Right lung (tissue), 5 donors: ENCODE results near the gene LRCH2. TPM values are rescaled to one million over a fixed set of nuclear protein-coding genes. Genes with fewer than 3 reads are reported as not detected.
"Not testable (repeated sequence)": the region's sequence is repeated elsewhere in the genome, so short reads cannot be mapped to it uniquely, and the experiment has no call there.

Source experiments
- DNase-seq, 2 donors: peaks; one replicate each; pipeline ENCODE4 v3.0.0-alpha.2; 2013
- polyA plus RNA-seq, 5 donors: library from polyadenylated mRNA; unstranded; fragments of 120-200 nt; gene quantifications; one replicate each; pipeline versions ENCODE4 v1.2.1 to v1.2.3, GENCODE V29; 2013; ENCODE audit warnings: inconsistent platforms in 1 of 5, low replicate concordance in 1 of 5; ENCODE audit not compliant: insufficient read length in 5 of 5, insufficient read depth in 1 of 5

LRCH2 gene
- polyA plus RNA-seq, 5 donors: 10.9 to 20.1 (median 17.5) TPM

DNA sequence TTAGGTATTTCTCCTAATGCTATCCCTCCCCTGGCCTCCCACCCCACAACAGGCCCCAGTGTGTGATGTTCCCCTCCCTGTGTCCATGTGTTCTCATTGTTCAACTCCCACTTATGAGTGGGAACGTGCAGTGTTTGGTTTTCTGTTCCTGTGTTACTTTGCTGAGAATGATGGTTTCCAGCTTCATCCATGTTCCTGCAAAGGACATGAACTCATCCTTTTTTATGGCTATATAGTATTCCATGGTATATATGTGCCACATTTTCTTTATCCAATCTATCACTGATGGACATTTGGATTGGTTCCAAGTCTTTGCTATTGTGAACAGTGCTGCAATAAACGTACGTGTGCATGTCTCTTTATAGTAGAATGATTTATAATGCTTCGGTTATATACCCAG is 16.6 kb downstream of the LRCH2 start:
- DNase-seq: not testable (repeated sequence)

DNA sequence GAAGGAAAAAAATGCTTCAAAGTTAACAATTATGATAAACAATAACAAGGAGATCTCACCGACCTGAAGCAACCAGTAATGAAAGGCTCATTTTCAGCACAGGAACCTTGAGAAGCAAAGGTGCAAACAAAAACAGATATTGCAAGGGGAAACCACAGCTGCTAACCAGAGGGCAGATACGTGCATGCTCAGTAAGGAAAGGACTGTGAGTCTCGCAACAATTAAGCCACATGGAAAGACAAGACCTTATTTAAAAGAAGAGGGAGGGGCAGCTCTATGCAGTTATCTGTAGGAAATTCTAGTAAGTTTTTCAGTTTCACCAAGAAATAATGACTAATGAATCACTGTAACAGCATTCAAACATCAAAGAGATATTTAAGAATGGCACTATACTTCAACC is 19.3 kb downstream of the LRCH2 start:
- DNase-seq: no peak

DNA sequence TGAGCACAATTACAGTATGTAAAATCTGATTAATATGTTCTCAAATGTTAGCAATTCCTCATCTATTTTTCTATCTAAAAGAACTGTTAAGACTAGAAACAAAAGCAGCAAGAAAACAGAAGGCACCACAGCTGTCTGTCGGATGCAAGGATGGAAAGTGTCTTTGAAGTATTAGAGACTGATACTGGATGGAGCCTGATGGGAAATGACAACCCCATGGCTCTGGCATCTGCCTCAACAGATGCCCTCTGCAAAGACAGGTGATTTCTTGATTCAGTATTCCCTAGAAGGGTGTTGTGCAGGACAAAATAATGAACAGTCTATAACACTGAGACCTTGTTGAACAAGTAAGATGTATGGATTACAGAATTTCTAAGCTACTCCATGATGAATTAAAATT is 19.7 kb downstream of the LRCH2 start:
- DNase-seq: no peak

- not testable (repeated sequence) for DNase-seq
Observed at GRCh38 chrX:115209547-115209946, 24.3 kb downstream of the LRCH2 start.

DNA sequence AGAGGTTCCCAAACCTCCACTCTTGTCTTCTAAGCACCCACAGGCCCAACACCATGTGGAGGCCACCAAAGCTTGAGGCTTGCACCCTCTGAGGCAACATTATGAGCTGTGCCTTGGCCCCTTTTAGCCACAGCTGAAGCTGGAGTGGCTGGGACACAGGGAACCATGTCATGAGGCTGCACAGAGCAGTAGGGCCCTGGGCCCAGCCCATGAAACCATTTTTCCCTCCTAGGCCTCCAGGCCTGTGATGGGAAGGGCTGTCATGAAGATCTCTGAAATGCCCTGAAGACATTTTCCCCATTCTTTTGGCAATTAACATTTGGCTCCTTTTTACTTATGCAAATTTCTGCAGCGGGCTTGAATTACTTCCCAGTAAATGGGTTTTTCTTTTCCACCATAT is 29.9 kb downstream of the LRCH2 start:
- DNase-seq: no peak

DNA sequence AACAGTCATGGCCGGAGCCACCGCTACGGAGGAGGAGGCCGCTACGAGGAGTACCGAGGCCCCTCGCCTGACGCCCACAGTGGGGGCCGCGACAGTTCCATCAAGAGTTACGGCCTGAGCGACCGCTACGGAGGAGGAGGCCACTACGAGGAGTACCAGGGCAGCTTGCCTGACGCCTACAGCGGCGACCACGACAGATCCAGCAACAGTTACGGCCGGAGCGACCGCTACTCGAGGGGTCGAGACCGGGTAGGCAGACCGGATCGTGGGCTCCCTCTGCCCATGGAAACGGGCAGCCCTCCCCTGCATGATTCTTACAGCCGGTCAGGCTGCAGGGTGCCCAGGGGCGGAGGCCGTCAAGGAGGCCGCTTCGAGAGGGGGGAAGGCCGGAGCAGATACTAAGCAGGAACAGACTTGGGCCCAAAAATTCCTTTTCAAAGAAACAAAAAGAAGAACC is 41.6 kb downstream of the LRCH2 start:
- DNase-seq: no peak

- DNase-seq: no peak
Observed at GRCh38 chrX:115191490-115192243, 42.2 kb downstream of the LRCH2 start.

DNA sequence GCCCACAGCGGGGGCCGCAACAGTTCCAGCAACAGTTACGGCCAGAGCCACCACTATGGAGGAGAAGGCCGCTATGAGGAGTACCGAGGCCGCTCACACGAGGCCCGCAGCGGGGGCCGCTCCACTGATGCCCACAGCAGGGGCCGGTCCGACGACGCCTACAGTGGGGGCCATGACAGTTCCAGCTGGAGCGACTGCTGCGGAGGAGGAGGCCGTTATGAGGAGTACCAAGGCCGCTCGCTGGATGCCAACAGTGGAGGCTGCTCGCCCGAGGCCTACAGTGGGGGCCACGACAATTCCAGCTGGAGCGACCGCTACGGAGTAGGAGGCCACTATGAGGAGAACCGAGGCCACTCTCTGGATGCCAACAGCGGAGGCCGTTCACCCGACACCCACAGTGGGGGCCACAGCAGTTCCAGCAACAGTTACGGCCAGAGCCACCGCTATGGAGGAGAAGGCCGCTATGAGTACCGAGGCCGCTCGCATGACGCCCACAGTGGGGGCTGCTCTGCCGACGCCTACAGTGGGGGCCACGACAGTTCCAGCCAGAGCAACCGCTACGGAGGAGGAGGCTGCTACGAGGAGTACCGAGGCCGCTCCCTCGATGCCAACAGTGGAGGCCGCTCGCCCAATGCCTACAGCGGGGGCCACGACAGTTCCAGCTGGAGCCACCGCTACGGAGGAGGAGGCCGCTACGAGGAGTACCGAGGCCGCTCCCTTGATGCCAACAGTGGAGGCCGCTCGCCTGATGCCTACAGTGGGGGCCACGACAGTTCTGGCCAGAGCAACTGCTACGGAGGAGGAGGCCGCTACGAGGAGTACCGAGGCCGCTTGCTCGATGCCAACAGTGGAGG is 43.0 kb downstream of the LRCH2 start:
- DNase-seq: no peak

DNA sequence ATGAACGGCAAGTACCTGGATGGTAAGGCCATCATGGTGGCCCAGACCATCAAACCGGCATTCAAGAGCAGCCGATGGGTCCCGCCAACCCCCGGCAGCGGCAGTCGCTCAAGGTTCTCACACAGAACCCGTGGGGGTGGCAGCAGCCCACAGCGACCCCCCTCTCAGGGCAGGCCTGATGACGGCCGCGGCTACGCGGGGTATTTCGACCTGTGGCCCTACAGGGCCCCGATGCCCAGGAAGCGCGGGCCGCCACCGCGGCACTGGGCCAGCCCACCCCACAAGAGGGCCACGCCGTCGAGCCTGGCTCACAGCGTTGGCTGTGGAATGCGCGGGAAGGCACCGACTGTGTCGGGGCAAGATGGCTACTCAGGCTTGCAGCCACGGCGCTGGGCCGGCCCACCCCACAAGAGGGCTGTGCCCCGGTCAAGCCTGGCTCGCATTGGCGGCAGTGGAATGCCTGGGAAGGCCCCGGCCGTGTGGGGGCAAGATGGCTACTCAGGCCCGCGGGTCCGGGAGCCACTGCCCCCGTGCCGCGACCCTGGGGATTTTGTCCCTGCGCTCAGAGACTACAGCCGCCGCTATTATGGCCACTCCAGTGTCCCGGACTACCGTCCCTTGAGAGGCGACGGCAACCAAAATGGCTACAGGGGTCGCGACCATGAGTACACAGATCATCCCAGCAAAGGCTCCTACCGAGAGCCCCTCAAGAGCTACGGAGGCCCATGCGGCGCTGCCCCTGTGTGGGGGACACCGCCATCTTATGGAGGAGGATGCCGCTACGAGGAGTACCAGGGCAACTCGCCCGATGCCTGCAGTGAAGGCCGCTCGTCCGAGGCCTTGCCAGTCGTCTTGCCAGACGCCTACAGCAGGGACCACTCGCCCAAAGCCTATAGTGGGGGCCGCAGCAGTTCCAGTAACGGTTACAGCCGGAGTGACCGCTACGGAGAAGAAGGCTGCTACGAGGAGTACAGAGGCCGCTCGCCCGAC is 44.0 kb downstream of the LRCH2 start:
- no peak for DNase-seq

DNA sequence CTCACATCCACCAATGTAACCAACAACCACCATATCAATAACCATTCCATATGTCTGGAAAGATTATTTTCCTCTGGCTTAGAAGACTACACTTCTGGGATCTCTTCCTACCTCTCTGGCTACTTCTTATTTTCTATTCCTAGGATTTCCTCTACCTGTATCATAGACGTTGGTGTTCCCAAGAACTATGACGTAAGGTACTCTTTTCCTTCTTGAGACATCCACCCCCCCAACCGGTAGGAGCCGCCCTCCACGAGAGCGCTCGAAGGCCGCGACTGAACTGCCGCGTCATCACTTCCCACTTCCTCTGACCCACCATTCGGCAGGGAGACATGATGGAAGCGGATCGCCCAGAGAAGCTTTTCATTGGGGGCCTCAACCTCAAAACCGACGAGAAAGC is 44.8 kb downstream of the LRCH2 start, which contains the start of gene RBMXL3:
RBMXL3 (plus strand) TSS at position 301 of the 400 bp plus-strand sequence; CDS start at position 333, 32 bp downstream.
- no peak for DNase-seq

- no peak for DNase-seq
Observed at GRCh38 chrX:115183980-115184379, 49.9 kb downstream of the LRCH2 start.

DNA sequence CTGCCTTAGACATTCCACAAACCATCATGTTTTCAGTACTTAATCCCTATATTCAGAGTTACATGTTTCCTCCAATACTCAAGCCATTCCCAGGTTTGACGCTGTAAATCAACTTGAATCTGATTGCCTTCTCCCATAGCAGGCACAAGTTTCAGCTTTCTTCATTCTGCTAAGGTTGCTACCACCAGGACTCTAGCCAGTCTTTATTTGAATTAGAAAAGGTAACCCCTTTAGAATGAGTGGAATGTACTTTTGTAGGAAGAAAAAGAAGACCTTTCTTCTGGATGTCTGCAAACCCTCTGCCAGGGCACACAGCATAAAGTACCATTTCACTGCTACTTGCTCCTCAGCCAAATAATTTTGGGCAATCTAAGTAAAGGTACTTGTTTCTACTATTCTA is 55.4 kb downstream of the LRCH2 start:
- DNase-seq: no peak

DNA sequence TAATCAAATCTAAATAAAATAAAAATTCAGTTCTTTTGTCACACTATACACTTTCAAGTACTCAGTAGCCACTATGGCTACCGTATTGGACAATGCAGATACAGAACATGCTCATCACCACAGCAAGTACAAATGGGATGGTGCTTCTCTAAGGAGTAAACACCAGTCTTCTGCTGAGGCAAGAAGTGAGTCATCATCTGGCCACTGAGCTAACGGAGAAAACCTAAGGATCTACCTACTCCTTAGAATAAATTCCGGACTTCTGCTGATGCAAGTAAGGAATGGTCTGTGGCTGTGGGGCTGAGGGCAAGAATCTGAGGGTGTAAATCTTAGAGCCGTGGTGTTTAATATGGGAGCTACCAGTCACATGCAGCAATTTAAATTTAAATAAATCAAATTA is 56.0 kb downstream of the LRCH2 start:
- DNase-seq: no peak

DNA sequence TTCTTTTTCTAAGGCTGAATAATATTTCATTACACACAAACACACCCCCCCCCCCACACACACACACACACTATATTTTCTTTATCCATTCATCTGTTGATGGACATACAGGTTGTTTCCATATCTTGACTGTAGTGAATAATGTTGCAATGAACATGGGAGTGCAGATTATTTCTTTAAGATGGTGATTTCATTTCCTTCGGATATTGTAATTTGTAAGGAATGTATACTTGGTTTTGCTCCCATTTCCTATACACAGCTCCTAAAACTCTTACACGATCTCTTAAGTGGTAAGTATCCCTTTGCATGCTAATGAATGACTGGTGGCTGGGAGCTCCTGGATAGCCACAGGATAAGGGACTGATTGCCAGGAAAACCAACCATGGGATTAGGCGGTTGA is 59.3 kb downstream of the LRCH2 start:
- DNase-seq: no peak

GRCh38 chrX:115173181-115173580 is 60.7 kb downstream of the LRCH2 start:
- DNase-seq: no peak

DNA sequence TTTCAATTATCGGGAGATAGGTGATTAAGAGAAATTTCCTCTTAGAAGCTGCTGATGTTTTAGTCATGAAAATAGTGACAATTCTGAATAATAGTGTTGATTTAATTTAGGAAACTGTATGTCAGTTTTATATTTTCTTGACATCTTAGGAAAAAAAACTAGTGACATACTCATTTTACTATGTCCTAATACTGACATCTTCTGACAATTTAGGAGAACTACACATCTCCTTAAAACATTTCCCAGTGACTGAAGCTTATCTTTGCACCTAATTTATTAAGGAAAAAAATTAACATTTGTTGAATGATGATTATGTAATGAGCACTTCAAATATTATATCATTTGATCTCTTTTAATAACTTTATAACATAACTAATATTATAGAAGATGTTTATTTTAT is 86.7 kb downstream of the LRCH2 start:
- no peak for DNase-seq

DNA sequence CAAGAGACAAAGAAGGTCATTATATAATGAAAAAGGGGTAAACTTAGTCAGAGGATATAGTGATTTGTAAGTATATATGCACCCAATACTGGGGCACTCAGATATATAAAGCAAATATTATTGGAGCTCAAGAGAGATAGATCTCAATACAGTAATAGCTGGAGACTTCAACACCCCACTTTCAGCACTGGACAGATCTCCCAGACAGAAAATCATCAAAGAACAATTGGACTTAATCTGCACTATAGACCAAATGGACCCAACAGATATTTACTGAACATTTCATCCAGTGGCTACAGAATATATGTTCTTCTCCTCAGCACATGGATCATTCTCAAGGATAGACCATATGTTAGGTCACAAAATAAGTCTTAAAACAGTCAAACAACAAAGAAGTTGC is 91.8 kb downstream of the LRCH2 start:
- no peak for DNase-seq

DNA sequence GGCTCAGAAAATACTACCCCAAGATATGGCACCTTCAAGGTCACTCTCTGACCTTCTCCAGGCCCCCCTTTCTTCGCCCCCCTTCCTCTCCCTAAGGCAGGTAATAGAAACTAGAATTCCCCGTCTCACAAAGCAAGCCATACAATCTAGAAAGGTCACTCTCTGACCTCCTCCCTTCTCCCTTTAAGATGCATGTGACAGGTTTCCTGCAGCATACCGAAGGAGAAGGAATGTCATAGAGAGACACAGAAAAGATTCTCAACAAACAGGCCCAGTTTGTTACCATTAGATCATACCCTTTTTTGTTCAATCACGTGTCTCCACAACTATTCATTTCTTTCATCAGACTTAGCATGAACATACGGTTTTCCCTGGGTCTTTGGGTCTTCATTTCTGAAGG is 95.9 kb downstream of the LRCH2 start:
- DNase-seq: no peak

- no peak for DNase-seq
Observed at GRCh38 chrX:115134382-115134781, 99.5 kb downstream of the LRCH2 start.

DNA sequence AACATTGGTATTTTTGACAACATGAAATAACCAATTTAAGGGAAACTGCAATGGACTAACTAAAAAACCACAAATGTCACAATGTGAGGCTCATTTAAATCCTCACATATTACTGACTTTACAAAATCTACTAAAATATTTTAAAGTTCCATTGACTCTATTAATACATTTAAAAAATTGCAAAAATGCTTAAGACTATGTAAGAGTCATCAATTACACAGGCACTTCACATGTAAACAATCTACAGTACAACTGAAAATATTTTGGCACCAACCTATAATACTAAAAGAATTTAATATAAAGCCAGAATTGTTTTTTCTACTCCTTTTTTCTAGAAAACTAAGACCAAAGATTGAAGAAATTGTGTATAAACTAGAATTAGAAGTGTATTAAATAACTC is 121.5 kb downstream of the LRCH2 start:
- DNase-seq: no peak

- no peak for DNase-seq
Observed at GRCh38 chrX:115098897-115099296, 135.0 kb downstream of the LRCH2 start.

GRCh38 chrX:115093191-115093590 is 140.7 kb downstream of the LRCH2 start:
- DNase-seq: no peak
